Stimulated activated CD4-positive, alpha-beta T cell treated with anti-CD3 and anti-CD28 coated beads, Interleukin-2, amount 100 ng/mL, for 4 hours (primary cell): Measurements from ENCODE around the gene MESP2.
A peak's percentile ranks its signal among the peaks of the same experiment; 100 is the strongest.

ENCODE experiments used
- DNase-seq: peaks from one replicate; pipeline ENCODE4 v3.0.0-alpha.2; 2020; ENCODE audit warnings: low read depth

MESP2 gene

DNA sequence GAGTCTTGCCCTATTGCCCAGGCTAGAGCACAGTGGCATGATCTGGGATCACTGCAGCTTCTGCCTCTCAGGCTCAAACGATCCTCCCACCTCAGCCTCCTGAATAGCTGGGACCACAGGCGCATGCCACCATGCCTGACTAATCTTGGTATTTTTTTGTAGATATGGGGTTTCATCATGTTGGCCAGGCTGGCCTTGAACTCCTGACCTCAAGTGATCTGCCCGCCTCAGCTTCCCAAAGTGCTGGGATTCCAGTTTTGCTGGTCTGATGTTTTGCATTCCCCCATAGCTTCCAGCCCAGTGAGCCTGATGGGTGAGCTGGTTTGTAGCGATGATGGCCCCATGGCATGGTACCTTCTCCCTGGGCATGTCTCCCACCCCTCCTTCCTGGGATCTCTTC lies 20.4 kb upstream of the MESP2 start:
- no peak for DNase-seq

DNA sequence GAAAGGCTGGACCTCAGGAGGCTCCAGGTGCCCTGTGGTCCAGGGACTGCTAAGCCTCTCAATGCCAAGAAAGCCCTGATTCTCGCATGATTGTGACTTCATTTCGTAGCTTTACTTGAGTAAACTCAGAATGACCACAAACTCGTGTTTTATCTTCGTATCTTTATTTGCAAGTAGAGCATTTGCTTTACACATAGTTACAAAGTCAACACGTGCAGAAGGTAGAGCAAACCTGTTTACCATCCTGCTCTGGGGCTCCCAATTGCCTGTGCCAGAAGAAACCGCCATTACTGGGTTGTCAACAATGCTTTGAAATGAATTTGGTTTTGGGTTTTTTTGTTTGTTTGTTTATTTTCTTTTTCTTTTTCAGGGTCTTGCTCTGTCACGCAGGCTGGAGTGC lies 19.2 kb upstream of the MESP2 start:
- DNase-seq = no peak

DNA sequence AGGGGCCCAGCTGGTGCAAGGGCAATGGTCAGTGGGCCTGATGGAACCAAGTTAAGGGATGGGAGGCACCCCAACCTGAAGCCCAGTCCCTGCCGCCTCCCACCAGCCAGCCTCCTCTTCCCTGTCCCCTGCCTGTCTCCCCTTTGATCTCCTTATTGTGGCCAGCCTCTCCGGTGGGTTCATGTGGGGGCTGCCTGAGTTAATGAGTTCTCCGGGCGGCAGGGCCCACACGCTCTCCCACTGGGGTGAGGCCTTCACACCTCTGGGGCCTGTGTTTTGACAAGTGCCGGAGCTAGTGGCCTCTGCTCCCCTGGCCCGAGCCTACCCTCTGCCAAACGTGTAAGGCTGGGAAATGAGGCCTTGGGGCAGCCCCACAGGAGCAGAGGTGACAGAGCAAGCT lies 17.8 kb upstream of the MESP2 start:
- no peak for DNase-seq

DNA sequence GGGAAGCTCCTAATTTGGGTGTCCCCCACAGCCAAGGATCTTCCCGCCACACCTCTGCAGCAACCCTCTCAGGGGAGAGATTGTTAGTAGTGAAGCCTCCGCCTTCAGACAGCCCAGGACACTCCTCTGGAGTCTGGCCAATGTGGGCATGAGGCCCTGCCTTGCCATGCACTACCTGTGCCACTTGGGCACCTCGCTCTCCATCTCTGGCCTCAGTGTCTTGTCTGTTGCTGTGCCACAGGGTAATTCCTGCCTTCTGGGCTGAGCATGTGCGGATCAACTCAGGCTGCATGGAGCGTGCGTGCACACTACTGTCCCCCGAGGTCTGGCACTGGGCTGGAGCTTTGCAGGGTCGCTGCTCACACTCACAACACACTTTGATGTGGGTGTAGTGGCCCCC lies 17.2 kb upstream of the MESP2 start:
- no peak for DNase-seq

DNA sequence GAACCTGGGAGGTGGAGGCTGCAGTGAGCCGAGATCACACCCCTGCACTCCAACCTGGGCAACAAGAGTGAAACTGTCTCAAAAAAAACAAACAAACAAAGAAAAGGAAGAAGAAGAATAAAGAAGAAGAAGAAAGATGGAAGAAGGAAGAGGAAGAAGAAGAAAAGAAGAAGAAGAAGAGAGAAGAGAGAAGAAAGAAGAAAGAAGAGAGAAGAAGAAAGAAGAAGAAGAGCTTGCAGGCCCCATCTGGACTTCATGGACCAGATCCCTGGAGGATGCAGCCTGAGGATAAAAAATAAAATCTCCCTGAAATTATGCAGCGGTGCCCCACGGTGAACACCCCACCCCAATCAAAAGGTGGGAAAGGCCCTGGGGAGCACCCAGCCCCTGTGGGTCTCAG lies 16.3 kb upstream of the MESP2 start:
- no peak for DNase-seq

DNA sequence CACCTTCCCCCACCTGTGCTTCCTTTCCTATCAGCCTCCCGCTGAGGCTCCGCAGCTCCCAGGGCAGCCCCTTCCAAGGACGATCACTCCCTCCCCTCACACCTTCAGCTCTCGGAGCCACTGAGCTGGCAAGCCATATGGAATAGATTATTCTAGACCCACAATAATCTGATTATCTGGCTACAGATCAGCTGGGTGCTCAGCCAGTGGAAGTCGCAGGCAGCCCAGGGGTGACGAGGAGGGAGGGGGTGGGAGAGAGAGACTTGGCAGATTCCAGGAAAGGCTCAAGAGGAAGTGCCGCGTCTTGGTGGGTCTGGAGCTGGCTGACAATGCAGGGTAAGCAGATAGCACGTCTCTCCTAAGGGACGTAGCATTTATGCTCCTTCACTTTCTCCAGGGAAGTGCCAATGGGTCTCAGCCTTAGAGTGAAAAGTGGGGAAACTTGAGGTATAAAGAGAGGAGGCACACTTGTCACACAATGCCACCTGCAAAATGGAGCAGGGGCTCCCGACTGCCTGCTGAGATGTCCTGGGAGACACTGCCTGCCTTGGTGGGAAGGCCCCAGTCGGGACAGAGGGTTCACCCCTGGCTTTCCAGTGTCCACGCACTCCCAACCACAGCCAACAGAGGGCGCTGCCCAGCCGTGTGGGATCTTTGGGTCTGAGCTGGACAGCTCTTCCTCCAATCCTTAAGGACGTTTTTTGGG lies 15.7 kb upstream of the MESP2 start:
- peak; percentile 30 for DNase-seq

DNA sequence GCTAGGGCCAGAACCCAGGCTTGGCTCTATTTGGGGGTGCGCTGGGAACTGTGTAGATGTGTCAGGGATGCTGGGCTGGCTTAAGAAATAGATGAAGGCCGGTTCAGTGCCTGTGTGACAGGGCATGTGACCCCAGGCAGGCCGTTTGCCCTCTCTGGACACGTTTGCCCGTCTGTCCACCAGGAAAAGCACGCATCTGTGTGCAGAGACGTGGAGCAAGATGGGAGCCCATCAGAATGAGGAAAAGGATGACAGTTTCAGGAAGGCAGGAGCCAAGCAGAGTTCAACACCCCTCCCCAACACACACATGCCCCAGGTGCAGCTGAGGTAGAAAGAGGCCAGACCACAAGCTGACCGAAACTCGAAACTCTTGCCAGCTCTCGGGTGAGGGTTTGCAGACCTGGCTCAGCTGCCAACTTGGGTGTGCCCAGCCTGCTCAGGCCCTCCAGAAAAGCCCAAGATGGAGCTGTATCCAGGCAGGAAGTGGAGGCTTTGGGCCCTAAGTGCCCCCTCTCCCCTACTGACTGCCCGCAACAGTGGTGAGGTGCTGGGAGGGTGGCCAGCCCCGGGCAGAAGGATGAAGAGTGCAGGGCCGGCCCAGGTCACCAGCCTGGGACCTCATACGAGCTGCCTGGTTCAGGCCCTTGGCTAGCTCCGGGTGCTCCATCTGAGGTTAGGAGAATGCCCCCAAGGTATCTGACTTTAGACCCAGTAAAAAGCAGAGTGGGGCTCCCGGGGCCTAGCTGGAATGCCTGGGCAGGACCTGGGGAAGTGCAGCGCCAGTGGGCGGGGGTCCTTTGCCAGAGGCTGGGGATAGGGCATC lies 14.9 kb upstream of the MESP2 start:
- no peak for DNase-seq

DNA sequence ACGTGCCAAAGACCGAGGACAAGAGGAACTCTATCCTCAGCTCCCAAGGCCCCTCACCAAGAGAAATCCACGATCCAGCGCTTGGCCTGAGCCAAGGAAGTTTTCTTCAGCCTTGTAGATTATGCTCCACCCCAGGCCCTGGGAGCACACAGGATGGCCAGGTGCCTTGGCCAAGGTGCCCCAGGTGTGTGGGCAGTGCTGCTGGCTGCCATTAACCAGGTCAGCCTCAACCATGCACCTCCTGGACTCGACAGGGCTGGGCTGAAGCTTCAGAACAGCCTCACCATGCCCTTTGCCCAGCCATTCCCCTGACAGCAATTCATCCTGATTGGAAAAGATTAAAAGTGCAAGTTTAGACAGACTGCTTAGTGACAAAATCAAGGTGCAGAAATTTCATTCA lies 14.2 kb upstream of the MESP2 start:
- DNase-seq = no peak

DNA sequence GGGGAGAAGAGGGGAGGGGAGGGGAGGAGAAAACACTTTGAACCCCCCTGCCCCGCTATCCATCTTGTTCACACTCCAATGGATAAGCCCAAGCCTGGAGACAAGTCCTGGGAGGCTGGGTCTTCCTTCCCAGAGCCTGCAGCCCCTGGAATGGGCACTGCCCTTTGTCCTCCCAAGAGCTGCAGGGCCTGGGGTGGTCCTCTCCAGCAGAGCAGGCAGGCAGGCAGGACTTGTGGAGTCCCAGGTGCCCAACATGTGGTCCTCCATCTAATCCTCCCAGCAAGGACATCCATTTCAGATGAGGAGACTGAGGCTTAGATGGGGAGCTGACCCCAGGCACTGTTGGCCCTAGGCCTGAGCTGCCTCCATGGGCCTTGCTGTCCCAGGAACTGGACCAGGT lies 10.4 kb upstream of the MESP2 start:
- DNase-seq = no peak

DNA sequence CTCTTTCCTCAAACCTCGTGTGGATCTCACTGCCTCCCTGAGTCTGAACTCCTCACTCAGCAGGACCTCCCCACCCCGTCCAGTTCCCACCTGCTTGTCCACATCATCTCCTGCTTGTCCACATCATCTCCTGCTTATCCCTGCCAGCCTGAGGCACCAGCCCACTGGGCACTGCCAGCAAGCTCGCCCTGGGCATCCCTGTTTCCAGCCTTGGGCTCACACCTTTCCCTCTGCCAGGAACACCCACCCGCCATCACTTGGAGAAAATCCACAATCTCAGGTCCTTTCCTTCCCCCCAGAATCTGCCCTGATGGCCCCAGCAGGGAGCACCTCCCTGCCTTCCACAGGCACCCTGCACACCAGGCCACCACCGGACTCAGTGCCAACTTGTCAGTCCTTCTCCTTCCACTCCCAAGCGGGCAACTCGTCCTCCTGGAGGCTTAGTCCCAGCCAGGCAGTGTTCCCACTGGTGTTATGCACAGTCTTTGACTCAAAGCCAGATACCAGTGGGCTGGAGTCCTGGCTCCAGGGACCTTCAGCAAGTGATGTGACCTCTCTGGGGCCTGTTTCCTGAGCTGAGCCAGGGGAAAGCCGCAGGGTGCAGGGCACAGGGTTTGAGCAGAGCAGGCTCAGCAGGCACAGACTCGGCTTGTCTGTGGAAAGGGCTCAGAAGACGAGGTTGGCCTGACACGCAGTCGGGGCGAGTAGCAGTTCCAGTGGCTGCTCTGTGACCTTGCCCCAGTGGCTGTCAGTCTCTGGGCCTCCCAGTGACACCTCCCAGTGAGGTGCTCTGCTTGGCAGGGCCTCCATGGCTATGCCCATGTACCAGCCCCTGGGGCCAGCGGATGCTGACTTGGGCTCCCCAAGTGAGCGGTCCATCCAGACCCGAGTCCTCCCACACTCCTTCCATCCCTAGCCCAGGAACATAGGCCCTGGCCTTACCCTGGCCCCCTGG lies 9.5 kb upstream of the MESP2 start:
- DNase-seq = no peak

DNA sequence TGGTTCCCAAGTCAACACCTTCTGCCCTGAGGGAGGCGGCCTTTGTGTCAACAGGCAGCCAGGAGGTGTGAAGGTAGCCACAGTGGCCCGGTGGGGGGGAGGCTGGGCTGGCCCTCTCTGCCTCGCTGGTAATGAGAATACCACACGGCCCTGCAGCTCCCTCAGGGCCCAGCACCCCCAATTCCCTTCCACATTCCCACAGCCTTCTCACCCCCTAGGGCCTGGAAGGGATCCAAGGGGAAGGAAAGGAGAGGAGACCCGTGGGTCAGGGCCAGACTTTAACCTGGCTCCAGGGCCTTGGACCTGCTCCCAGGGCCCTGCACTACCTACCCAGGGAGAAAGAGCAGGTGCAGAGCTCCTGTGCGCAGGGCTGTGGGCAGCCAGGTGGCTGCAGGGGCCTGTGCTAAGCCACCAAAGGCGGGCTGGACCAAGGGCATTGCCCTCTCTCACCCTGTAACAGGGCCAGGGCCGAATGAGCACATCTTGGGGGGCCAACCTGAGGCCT lies 8.7 kb upstream of the MESP2 start:
- DNase-seq = no peak

DNA sequence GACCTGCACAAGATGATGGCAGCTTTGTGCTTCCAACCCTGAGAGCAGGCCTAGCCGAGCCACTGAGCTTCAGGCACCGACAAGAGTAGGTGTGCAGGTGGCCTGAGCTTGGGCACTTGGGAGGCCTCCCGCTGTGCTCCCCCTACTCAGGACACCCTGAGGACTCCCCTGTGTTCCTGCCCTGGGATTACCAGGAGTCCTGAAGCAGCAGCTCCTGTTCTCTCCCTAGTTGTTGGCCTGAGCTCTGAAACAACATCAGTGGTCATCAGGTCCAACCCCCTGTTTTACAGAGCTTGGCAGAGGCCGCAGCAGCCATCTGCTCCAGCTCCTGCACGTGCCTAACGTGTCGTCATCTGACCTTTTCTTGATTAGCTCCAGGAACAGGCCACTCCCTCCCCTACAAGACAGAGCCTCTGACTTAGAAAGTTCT lies 8.0 kb upstream of the MESP2 start:
- DNase-seq = no peak

DNA sequence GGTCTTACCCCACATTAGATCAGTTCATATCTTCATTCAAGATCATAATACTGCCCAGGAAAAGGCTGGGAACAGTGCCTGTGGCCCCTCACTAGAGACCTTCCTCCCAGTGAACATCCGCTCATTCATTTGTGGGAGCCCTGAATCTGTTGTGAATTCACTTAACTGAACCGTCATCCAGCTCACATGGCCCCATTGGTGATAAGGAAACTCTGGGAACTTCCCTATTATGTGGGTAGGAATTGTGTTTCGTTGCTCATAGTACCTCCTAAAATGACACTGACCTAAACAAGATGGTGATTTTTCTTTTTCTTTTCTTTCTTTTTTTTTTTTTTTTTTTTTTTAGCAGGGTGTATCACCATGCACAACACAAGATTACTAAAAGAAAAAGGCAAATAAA lies 6.8 kb upstream of the MESP2 start:
- DNase-seq = no peak

DNA sequence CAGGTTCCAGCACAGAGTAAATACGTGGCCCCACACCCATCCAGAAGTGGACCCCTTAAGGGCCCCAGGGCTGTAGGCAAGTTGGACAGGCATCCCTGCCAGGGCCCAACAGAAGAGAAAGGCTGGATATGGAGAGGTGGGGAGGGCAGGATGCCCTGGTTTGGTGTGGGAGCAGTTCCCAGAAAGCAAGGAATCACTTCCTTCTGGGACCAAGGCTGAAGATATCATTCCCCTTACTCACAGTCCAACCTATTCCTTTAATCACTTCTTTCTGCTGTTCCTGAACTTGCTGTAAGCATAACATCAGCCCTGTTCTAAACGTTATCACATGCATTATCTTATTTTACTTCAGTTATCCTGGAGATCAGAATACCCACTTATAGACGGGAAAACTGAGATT lies 6.1 kb upstream of the MESP2 start:
- no peak for DNase-seq

DNA sequence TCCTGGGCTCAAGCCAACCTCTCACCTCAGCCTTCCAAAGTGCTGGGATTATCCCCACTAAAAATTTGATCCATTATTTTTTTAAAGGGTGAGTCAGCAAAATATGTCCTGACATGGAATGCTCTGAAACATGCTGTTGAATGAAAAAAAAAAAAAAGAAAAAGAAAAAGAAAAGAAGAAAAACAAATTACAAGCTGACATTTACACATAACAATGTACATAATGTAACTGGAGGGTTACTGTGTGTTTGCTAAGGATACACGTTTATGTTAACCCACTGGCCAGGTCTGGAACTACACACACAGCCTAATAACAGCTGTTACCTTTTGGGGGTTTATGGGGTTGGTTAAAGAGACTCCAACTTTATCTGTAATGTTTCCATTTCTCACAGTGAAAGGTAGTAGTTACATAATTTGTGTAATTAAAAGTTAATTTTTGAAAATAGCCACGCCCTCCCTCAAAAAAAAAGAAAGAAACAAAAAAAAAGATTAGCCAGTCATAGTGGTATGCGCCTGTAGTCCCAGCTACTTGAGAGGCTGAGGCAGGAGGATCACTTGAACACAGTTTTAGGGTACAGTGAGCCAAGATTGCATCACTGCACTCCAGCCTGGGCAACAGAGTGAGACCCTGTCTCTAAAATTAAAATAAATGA lies 3.1 kb upstream of the MESP2 start:
- DNase-seq = no peak

DNA sequence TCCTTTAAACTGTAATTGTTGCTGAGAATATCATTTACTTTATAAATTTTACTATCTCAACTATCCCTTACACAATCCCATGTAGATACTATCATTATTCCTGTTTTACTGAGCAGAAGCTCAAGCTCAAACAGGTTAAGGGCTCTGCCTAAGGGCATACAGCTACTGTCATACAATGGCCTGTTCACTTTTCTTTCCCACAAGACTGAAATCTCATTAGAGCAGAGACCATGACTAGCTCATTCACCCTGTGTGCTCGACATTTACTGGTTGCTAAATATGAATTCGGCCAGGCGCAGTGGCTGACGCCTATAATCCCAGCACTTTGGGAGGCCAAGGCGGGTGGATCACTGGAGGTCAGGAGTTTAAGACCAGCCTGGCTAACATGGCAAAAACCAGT lies 1.6 kb upstream of the MESP2 start:
- DNase-seq = no peak

DNA sequence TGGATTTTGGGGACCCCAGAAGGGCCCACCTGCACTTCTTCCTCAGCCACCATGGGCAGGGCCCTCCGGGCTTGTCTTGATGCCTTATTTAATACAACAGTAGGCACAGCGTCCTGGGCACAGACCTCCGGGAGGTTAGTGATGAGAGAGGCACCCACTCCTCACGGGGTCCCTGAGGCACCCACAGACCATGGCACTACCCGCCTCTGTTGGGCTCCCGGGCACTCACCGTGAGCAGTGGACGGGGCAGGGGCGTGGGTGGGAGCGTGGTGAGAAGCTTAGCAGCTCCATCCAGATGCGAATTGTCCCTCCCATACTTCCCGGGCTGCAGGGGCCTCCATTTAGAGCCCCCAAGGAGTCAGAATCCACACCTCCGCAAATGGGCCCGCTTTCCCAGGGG lies 317 bp upstream of the MESP2 start:
- no peak for DNase-seq

DNA sequence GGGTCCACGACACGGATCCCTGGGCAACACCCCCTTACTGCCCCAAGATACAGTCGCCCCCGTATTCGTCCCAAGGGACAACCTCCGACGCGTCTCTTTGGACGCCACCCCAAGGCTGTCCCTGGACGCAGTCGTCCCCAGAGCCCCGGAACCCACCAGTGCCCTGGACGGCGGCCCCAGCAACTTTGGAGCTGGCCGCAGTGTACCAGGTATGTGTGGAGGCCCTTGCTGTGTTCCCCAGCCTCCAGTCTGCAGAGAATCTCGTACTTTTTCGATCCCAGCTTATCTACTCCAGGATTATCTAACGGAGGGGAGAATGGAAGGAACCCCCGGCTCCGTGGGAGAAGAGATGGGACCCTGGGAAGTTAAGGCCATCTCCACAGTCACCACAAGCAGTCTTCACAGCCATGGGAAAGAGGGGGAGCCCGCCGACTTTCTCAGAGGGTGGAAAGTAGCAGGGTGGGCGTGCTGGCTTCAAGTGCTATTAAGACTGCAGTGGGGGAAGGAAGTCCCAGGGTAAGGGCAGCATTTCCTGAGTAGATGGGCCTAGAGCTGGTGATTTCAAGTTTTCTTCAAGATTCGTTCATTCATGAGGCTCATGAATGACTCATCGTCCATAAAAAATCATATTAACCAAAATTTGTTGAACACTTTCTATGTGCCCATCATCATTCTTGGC lies 1.1 kb downstream of the MESP2 start:
- no peak for DNase-seq

DNA sequence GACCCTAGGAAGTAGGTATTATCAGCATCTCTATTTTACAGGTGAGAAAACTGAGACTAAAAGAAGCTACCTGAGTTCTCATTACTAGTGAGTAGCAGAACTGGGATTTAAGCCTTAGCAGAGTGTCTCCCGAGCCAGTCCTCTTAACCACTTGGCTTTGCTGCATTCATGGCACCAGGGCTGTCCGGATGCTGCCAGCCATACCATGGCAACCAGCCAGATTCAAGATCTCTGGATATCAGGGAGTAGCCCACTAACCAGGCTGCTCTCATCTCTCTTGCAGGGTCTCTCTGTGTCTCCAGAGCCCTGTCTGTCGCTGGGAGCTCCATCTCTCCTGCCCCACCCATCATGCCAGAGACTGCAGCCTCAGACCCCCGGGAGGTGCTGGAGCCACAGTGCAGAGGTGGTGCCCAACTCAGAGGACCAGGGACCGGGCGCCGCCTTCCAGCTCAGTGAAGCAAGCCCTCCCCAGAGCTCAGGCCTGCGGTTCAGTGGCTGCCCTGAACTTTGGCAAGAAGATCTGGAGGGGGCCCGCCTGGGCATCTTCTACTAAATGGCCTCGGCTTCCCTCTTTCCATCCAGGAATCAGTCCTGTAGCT lies 1.7 kb downstream of the MESP2 start:
- no peak for DNase-seq

DNA sequence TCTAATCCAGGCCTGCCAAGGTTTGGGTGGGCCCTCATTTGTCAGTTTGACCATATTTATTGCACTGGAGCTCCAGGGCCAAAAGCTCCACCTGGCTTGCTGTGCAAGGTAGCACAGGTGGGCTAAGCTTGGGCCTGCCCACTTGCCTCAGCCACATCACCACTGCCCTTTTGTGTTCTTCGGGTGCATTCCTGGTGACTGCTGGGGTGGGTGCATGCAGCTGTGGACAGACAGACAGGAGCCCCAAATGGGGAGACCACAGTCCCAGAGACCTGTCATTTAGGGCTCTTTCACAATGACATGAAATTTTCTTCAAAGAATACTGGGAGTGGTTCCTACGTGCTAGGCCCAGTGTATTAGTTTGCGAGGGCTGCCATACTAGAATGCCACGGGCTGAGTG lies 2.7 kb downstream of the MESP2 start:
- DNase-seq = no peak

DNA sequence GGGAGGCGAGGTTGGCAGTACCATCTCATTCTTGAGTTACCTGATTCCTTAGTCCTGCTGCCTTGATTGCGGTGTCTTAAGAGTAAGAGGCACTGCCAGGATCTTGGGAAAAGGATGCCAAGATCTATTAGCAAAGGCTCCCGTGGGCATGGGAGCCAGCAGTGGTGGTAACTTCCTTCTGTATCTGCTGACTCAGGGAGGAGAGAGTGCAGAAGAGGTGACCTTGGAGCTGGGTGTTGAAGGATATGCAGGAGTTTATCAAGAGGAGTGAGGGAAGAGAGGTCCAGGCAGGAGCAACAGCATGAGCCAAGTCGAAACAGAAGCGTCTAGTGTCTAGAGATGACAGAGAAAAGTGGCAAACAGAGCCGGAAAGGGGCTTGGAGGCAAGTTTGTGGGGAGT lies 4.5 kb downstream of the MESP2 start:
- DNase-seq = no peak
